K562 (cell line): Measurements from ENCODE around the gene MMP28.

Experiments used
- ATF6 ChIP-seq: sonication (generic); formaldehyde crosslinking; IDR thresholded peaks from 2 replicates; pipeline ENCODE4 v1.4.0; 2020; ENCODE audit warnings: mild to moderate bottlenecking, missing genetic modification reagents
- GABPB2 ChIP-seq: fragments of 250-450 bp; sonication (Bioruptor Pico); conservative IDR thresholded peaks from 2 replicates; pipeline ENCODE4 v1.5.1; 2021; ENCODE audit warnings: mild to moderate bottlenecking
- MAFK ChIP-seq: IDR thresholded peaks from 2 replicates; pipeline ENCODE4 v1.6.1; 2011; ENCODE audit warnings: low read length, improper control_type of control experiment

- TF ChIP-seq ATF6 (CRISPR knock-in tag) (no peak), GABPB2 (CRISPR knock-in tag) (no peak), MAFK (no peak)
Measured at GRCh38 chr17:35778641-35779196, 16.7 kb downstream of the MMP28 start.
